Left forelimb (tissue), 1 donor: ENCODE results near the gene ADGB.
"Not testable (repeated sequence)": the region's sequence is repeated elsewhere in the genome, so short reads cannot be mapped to it uniquely, and the experiment has no call there.

Experiments
- DNase-seq: peaks from one replicate; pipeline ENCODE4 v3.0.0-alpha.2; 2018; ENCODE audit warnings: low spot score

ADGB gene

GRCh38 chr6:146815511-146816462, 217.0 kb downstream of the ADGB start:
- DNase-seq, result not testable (repeated sequence)

- DNase-seq, result no peak
Observed at GRCh38 chr6:146819596-146820320, 221.0 kb downstream of the ADGB start.

GRCh38 chr6:146827216-146827928, 228.6 kb downstream of the ADGB start:
- DNase-seq, result no peak

GRCh38 chr6:146829792-146830565, 231.2 kb downstream of the ADGB start:
- no peak for DNase-seq

GRCh38 chr6:146833157-146833556, 234.4 kb downstream of the ADGB start:
- DNase-seq, result no peak

- DNase-seq, result no peak
Observed at GRCh38 chr6:146840216-146840615, 241.4 kb downstream of the ADGB start.

GRCh38 chr6:146840641-146841040, 241.9 kb downstream of the ADGB start:
- no peak for DNase-seq

- DNase-seq, result no peak
Observed at GRCh38 chr6:146847426-146847825, 248.7 kb downstream of the ADGB start.

- DNase-seq, result no peak
Observed at GRCh38 chr6:146850238-146850896, 251.6 kb downstream of the ADGB start.

- no peak for DNase-seq
Observed at GRCh38 chr6:146850981-146851380, 252.2 kb downstream of the ADGB start.

- DNase-seq, result no peak
Observed at GRCh38 chr6:146851837-146852236, 253.1 kb downstream of the ADGB start.

- not testable (repeated sequence) for DNase-seq
Observed at GRCh38 chr6:146854521-146855255, 255.9 kb downstream of the ADGB start.

- DNase-seq, result no peak
Observed at GRCh38 chr6:146855889-146856288, 257.1 kb downstream of the ADGB start.

GRCh38 chr6:146856296-146856695, 257.5 kb downstream of the ADGB start:
- no peak for DNase-seq

- peak; percentile 85 for DNase-seq
Observed at GRCh38 chr6:146857180-146857979, 258.6 kb downstream of the ADGB start.

GRCh38 chr6:146857980-146858347, 259.2 kb downstream of the ADGB start:
- DNase-seq, result no peak

- no peak for DNase-seq
Observed at GRCh38 chr6:146859206-146859605, 260.4 kb downstream of the ADGB start.

- DNase-seq, result no peak
Observed at GRCh38 chr6:146859795-146860495, 261.2 kb downstream of the ADGB start.

GRCh38 chr6:146860583-146860982, 261.8 kb downstream of the ADGB start:
- no peak for DNase-seq
